H9 (cell line): ENCODE measurements around the gene KRTAP21-3. TPM values are rescaled to one million over a fixed set of nuclear protein-coding genes. Genes with fewer than 3 reads are reported as not detected.

Source experiments
- DNase-seq: peaks from one replicate; pipeline ENCODE4 v3.0.0-alpha.2; 2017
- H2AFZ ChIP-seq: one replicate; pipeline ENCODE4 v1.6.1; 2013; ENCODE audit warnings: mild to moderate bottlenecking, low read length, control low read depth, moderate library complexity
- H2AK5ac ChIP-seq: 2 replicates; pipeline ENCODE4 v1.6.1; 2013; ENCODE audit warnings: low read length, control low read depth, mixed read lengths; ENCODE audit not compliant: insufficient read length
- H2BK120ac ChIP-seq: one replicate; pipeline ENCODE4 v1.6.1; 2013; ENCODE audit warnings: low read depth, mild to moderate bottlenecking, low read length, control low read depth, inconsistent platforms; ENCODE audit not compliant: poor library complexity, severe bottlenecking
- H2BK12ac ChIP-seq: 2 replicates; pipeline ENCODE4 v1.6.1; 2013; ENCODE audit warnings: low read length, control low read depth, mixed read lengths, low read depth; ENCODE audit not compliant: insufficient read length
- H2BK15ac ChIP-seq: 2 replicates; pipeline ENCODE4 v1.6.1; 2013; ENCODE audit warnings: low read depth, low read length, control low read depth
- H2BK20ac ChIP-seq: one replicate; pipeline ENCODE4 v1.6.1; 2013; ENCODE audit warnings: low read depth, mild to moderate bottlenecking, low read length, control low read depth, inconsistent platforms; ENCODE audit not compliant: poor library complexity, severe bottlenecking
- H2BK5ac ChIP-seq: 2 replicates; pipeline ENCODE4 v1.6.1; 2013; ENCODE audit warnings: low read length, control low read depth, mixed read lengths; ENCODE audit not compliant: insufficient read length
- H3K14ac ChIP-seq: 2 replicates; pipeline ENCODE4 v1.6.1; 2013; ENCODE audit warnings: low read length, control low read depth; ENCODE audit not compliant: insufficient read depth
- H3K18ac ChIP-seq: 2 replicates; pipeline ENCODE4 v1.6.1; 2013; ENCODE audit warnings: low read depth, mild to moderate bottlenecking, mixed read lengths, low read length, control low read depth; ENCODE audit not compliant: insufficient read length
- H3K23ac ChIP-seq: 2 replicates; pipeline ENCODE4 v1.6.1; 2013; ENCODE audit warnings: low read length, control low read depth, mixed read lengths, low read depth; ENCODE audit not compliant: insufficient read length
- H3K23me2 ChIP-seq: 2 replicates; pipeline ENCODE4 v1.6.1; 2013; ENCODE audit warnings: low read depth, mild to moderate bottlenecking, mixed read lengths, low read length, control low read depth; ENCODE audit not compliant: insufficient read length, poor library complexity, severe bottlenecking
- H3K27ac ChIP-seq: 2 replicates; pipeline ENCODE4 v1.5.1; 2013; ENCODE audit warnings: low read length, control low read depth, mixed read lengths, low read depth; ENCODE audit not compliant: insufficient read length
- H3K27me3 ChIP-seq: 2 replicates; pipeline ENCODE4 v1.6.1; 2013; ENCODE audit warnings: low read length, control low read depth, inconsistent platforms; ENCODE audit not compliant: insufficient read depth
- H3K4ac ChIP-seq: 2 replicates; pipeline ENCODE4 v1.6.1; 2013; ENCODE audit warnings: low read depth, mild to moderate bottlenecking, control low read depth, inconsistent platforms, low read length, moderate library complexity
- H3K4me1 ChIP-seq: 2 replicates; pipeline ENCODE4 v1.6.1; 2013; ENCODE audit warnings: low read length, control low read depth, inconsistent platforms; ENCODE audit not compliant: insufficient read depth
- H3K4me2 ChIP-seq: 2 replicates; pipeline ENCODE4 v1.6.1; 2013; ENCODE audit warnings: low read length, control low read depth, mixed read lengths; ENCODE audit not compliant: insufficient read length, insufficient read depth
- H3K56ac ChIP-seq: 2 replicates; pipeline ENCODE4 v1.6.1; 2013; ENCODE audit warnings: low read depth, mild to moderate bottlenecking, mixed read lengths, low read length, control low read depth; ENCODE audit not compliant: insufficient read length
- H3K79me1 ChIP-seq: 2 replicates; pipeline ENCODE4 v1.6.1; 2013; ENCODE audit warnings: low read depth, mild to moderate bottlenecking, moderate library complexity, low read length, control low read depth, inconsistent platforms; ENCODE audit not compliant: insufficient read depth, poor library complexity, severe bottlenecking
- H3K79me2 ChIP-seq: 2 replicates; pipeline ENCODE4 v1.6.1; 2013; ENCODE audit warnings: low read length, control low read depth, inconsistent platforms; ENCODE audit not compliant: insufficient read depth
- H3K9ac ChIP-seq: 2 replicates; pipeline ENCODE4 v1.6.1; 2013; ENCODE audit warnings: low read length, control low read depth, mixed read lengths; ENCODE audit not compliant: insufficient read length; ENCODE audit errors: extremely low read depth
- H3K9me3 ChIP-seq: one replicate; pipeline ENCODE4 v1.6.1; 2013; ENCODE audit warnings: low read depth, low read length, inconsistent platforms; ENCODE audit not compliant: control insufficient read depth
- H3T11ph ChIP-seq: one replicate; pipeline ENCODE4 v1.6.1; 2013; ENCODE audit warnings: mild to moderate bottlenecking, low read length, control low read depth, inconsistent platforms
- H4K20me1 ChIP-seq: one replicate; pipeline ENCODE4 v1.6.1; 2013; ENCODE audit not compliant: control insufficient read depth, insufficient read length, insufficient read depth
- H4K5ac ChIP-seq: 2 replicates; pipeline ENCODE4 v1.6.1; 2013; ENCODE audit warnings: low read depth, mild to moderate bottlenecking, mixed read lengths, low read length, control low read depth; ENCODE audit not compliant: insufficient read length
- H4K8ac ChIP-seq: replicated peaks from 2 replicates; pipeline ENCODE4 v1.6.1; 2013; ENCODE audit warnings: low read length, control low read depth, mixed read lengths, low read depth; ENCODE audit not compliant: insufficient read length
- H4K91ac ChIP-seq: 2 replicates; pipeline ENCODE4 v1.6.1; 2013; ENCODE audit warnings: low read depth, mild to moderate bottlenecking, moderate library complexity, mixed read lengths, low read length, control low read depth; ENCODE audit not compliant: insufficient read length
- H3K27ac Mint-ChIP-seq, 3 experiments: 2 replicates in 2 of 3; 3 replicates in 1 of 3; pipeline ENCODE4 v1.8.0; 2020 to 2021; ENCODE audit warnings: mixed read lengths in 3 of 3, mild to moderate bottlenecking in 1 of 3, moderate library complexity in 1 of 3
- H3K27me3 Mint-ChIP-seq: 2 replicates; pipeline ENCODE4 v1.8.0; 2021; ENCODE audit warnings: low read depth, mild to moderate bottlenecking, moderate library complexity, mixed read lengths
- H3K36me3 Mint-ChIP-seq, 3 experiments: 2 replicates in 2 of 3; 3 replicates in 1 of 3; pipeline ENCODE4 v1.8.0; 2020 to 2021; ENCODE audit warnings: low read depth in 3 of 3, mixed read lengths in 3 of 3; ENCODE audit not compliant: insufficient read depth in 1 of 3
- H3K4me1 Mint-ChIP-seq, 2 experiments: 2 replicates each; pipeline ENCODE4 v1.8.0; 2020; ENCODE audit warnings: mixed read lengths in 2 of 2
- H3K4me3 Mint-ChIP-seq, 2 experiments: 2 replicates in 1 of 2; 3 replicates in 1 of 2; pipeline ENCODE4 v1.8.0; 2020 to 2021; ENCODE audit warnings: mild to moderate bottlenecking in 2 of 2, mixed read lengths in 2 of 2, moderate library complexity in 1 of 2
- H3K9me3 Mint-ChIP-seq, 2 experiments: 2 replicates in 1 of 2; 3 replicates in 1 of 2; pipeline ENCODE4 v1.8.0; 2020; ENCODE audit warnings: mild to moderate bottlenecking in 2 of 2, mixed read lengths in 2 of 2, moderate library complexity in 1 of 2
- WGBS: extraction: QIAGEN DNeasy Blood & Tissue Kit; methylation state at CpG from one replicate; pipeline ENCODE4 v1.1.7; 2013; ENCODE audit warnings: missing lambda C conversion rate, low lambda C conversion rate, mixed read lengths; ENCODE audit not compliant: insufficient read length; ENCODE audit errors: extremely low coverage; 5-methylcytosine and 5-hydroxymethylcytosine counted together
- total RNA-seq: library from RNA; stranded (reverse); gene quantifications from 2 replicates; pipeline ENCODE4 v1.2.1, GENCODE V29; 2021
- TF ChIP-seq, protein P1 (sequence below): fragments of 200-600 bp; sonication (generic); conservative IDR thresholded peaks from 3 replicates; pipeline ENCODE4 v1.8.0; 2021; ENCODE audit warnings: antibody characterized with exemption, mild to moderate bottlenecking

Gene KRTAP21-3
- total RNA-seq, 1 experiment from 2014 or later = not detected

- H3K4me3 Mint-ChIP-seq = no peak overlapping the region
- WGBS = no CpG with 5 or more reads among the region's 3 CpGs
These were observed 4.8 kb downstream of the KRTAP21-3 start for GRCh38 chr21:30713766-30714165.

More at GRCh38 chr21:30713766-30714165, 4.8 kb downstream of the KRTAP21-3 start:
- Histone ChIP-seq H2AFZ (no peak overlapping the region), H3T11ph (no peak overlapping the region), H3K9ac (no peak overlapping the region), H3K79me2 (no peaks in the 10 kb centered on the region), H2BK5ac (no peak overlapping the region), H2BK12ac (no peak overlapping the region), H4K91ac (no peak overlapping the region), H3K9me3 (no peaks in the 10 kb centered on the region), H3K56ac (no peak overlapping the region), H3K27ac (no peak overlapping the region), H3K4me2 (no peak overlapping the region), H4K8ac (no peak overlapping the region), H3K4ac (no peak overlapping the region), H2BK15ac (no peak overlapping the region), H3K23ac (no peak overlapping the region), H3K4me1 (no peaks in the 10 kb centered on the region), H2AK5ac (no peak overlapping the region), H4K5ac (no peak overlapping the region), H3K23me2 (no peaks in the 10 kb centered on the region), H3K79me1 (no peaks in the 10 kb centered on the region), H2BK20ac (no peak overlapping the region), H3K18ac (no peak overlapping the region), H3K14ac (no peak overlapping the region), H3K27me3 (no peaks in the 10 kb centered on the region), H2BK120ac (no peak overlapping the region), H4K20me1 (no peaks in the 10 kb centered on the region)
- TF ChIP-seq, protein P1, sequence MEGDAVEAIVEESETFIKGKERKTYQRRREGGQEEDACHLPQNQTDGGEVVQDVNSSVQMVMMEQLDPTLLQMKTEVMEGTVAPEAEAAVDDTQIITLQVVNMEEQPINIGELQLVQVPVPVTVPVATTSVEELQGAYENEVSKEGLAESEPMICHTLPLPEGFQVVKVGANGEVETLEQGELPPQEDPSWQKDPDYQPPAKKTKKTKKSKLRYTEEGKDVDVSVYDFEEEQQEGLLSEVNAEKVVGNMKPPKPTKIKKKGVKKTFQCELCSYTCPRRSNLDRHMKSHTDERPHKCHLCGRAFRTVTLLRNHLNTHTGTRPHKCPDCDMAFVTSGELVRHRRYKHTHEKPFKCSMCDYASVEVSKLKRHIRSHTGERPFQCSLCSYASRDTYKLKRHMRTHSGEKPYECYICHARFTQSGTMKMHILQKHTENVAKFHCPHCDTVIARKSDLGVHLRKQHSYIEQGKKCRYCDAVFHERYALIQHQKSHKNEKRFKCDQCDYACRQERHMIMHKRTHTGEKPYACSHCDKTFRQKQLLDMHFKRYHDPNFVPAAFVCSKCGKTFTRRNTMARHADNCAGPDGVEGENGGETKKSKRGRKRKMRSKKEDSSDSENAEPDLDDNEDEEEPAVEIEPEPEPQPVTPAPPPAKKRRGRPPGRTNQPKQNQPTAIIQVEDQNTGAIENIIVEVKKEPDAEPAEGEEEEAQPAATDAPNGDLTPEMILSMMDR = no peak
- peaks cover under 1% of the 10 kb centered on the region; the same call in 1 of the 2 replicates for H3K27me3 Mint-ChIP-seq
- H3K4me1 Mint-ChIP-seq = no peaks in the 10 kb centered on the region
- H3K36me3 Mint-ChIP-seq = peaks cover 0 to 17% (median 0%) of the 10 kb centered on the region in 3 experiments; a peak in 3 of 7 replicates
- no peak overlapping the region for H3K27ac Mint-ChIP-seq
- DNase-seq = no peak
- H3K9me3 Mint-ChIP-seq = peaks cover 5 to 20% of the 10 kb centered on the region in 2 experiments
